WTC11 (cell line): ENCODE measurements around the gene ZEB2. TPM values are rescaled to one million over a fixed set of nuclear protein-coding genes. Genes with fewer than 3 reads are reported as not detected.

ENCODE experiments used
- ATAC-seq: fragments of 200-7000 bp; cut with Tn5 transposase; 2 replicates; pipeline ENCODE4 v1.10.0; 2021; ENCODE audit warnings: mild to moderate bottlenecking, moderate library complexity
- CTCF ChIA-PET: fragments of 300-600 bp; sonication (Branson Sonifier 250); formaldehyde crosslinking; loops from one replicate; lab custom pipeline; 2021; ENCODE audit warnings: antibody characterized with exemption; lab: Charles Lee
- POLR2A ChIA-PET: fragments of 350-600 bp; sonication (Branson Sonifier 250); formaldehyde crosslinking; loops from one replicate; lab custom pipeline; 2021; ENCODE audit warnings: antibody characterized with exemption; lab: Charles Lee
- DNase-seq: peaks from one replicate; pipeline ENCODE4 v3.0.0; 2021; ENCODE audit warnings: low spot score
- H3K27ac Mint-ChIP-seq: 2 replicates; pipeline ENCODE4 v1.8.0; 2021; ENCODE audit warnings: mixed read lengths
- H3K27me3 Mint-ChIP-seq: 2 replicates; pipeline ENCODE4 v1.8.0; 2021; ENCODE audit warnings: low read depth, mild to moderate bottlenecking, moderate library complexity, mixed read lengths
- H3K36me3 Mint-ChIP-seq: 2 replicates; pipeline ENCODE4 v1.8.0; 2021; ENCODE audit warnings: mixed read lengths
- H3K4me1 Mint-ChIP-seq: 2 replicates; pipeline ENCODE4 v1.8.0; 2022; ENCODE audit warnings: mixed read lengths
- H3K4me3 Mint-ChIP-seq: 2 replicates; pipeline ENCODE4 v1.8.0; 2021; ENCODE audit warnings: mild to moderate bottlenecking, moderate library complexity, mixed read lengths
- H3K9me3 Mint-ChIP-seq: 2 replicates; pipeline ENCODE4 v1.8.0; 2021; ENCODE audit warnings: mixed read lengths
- ATF3 ChIP-seq: sonication (generic); formaldehyde crosslinking; conservative IDR thresholded peaks from 2 replicates; pipeline ENCODE4 v1.8.1; 2022; ENCODE audit warnings: mild to moderate bottlenecking, missing genetic modification reagents
- CBFB ChIP-seq: sonication (generic); formaldehyde crosslinking; IDR thresholded peaks from 2 replicates; pipeline ENCODE4 v1.8.1; 2022; ENCODE audit warnings: mild to moderate bottlenecking, low read depth, missing genetic modification reagents
- EMX1 ChIP-seq: fragments of 250-450 bp; sonication (Bioruptor Pico); IDR thresholded peaks from 2 replicates; pipeline ENCODE4 v1.8.0; 2021; ENCODE audit warnings: mild to moderate bottlenecking
- FOXP4 ChIP-seq: sonication (generic); formaldehyde crosslinking; IDR thresholded peaks from 2 replicates; pipeline ENCODE4 v1.8.0; 2022; ENCODE audit warnings: mild to moderate bottlenecking, missing genetic modification reagents
- GABPB1 ChIP-seq: sonication (generic); formaldehyde crosslinking; IDR thresholded peaks from 2 replicates; pipeline ENCODE4 v1.8.1; 2023; ENCODE audit warnings: mild to moderate bottlenecking, missing genetic modification reagents
- GRHL2 ChIP-seq: fragments of 250-450 bp; sonication (Bioruptor Pico); IDR thresholded peaks from 2 replicates; pipeline ENCODE4 v1.8.0; 2022; ENCODE audit warnings: mild to moderate bottlenecking, moderate library complexity; ENCODE audit not compliant: insufficient replicate concordance, severe bottlenecking
- GTF2I ChIP-seq: fragments of 250-450 bp; sonication (Bioruptor Pico); conservative IDR thresholded peaks from 2 replicates; pipeline ENCODE4 v1.4.0; 2021; ENCODE audit warnings: mild to moderate bottlenecking
- HMGA2 ChIP-seq: fragments of 250-450 bp; sonication (Bioruptor Pico); IDR thresholded peaks from 2 replicates; pipeline ENCODE4 v1.4.0; 2021; ENCODE audit warnings: mild to moderate bottlenecking, moderate library complexity
- IRF2 ChIP-seq: sonication (generic); formaldehyde crosslinking; IDR thresholded peaks from 2 replicates; pipeline ENCODE4 v1.8.0; 2022; ENCODE audit warnings: low read depth, missing genetic modification reagents, borderline replicate concordance
- MXD4 ChIP-seq: fragments of 250-450 bp; sonication (Bioruptor Pico); IDR thresholded peaks from 2 replicates; pipeline ENCODE4 v1.8.0; 2021; ENCODE audit warnings: mild to moderate bottlenecking, moderate library complexity, borderline replicate concordance
- MYBL2 ChIP-seq: sonication (generic); formaldehyde crosslinking; IDR thresholded peaks from 2 replicates; pipeline ENCODE4 v1.8.1; 2023; ENCODE audit warnings: mild to moderate bottlenecking, moderate library complexity, missing genetic modification reagents
- NFE2L1 ChIP-seq: sonication (generic); formaldehyde crosslinking; IDR thresholded peaks from 2 replicates; pipeline ENCODE4 v1.8.1; 2023; ENCODE audit warnings: missing genetic modification reagents
- NFYB ChIP-seq: sonication (generic); formaldehyde crosslinking; conservative IDR thresholded peaks from 2 replicates; pipeline ENCODE4 v1.8.0; 2022; ENCODE audit warnings: low read depth, missing genetic modification reagents
- NR1H2 ChIP-seq: sonication (generic); formaldehyde crosslinking; IDR thresholded peaks from 2 replicates; pipeline ENCODE4 v1.9.0; 2021; ENCODE audit warnings: mild to moderate bottlenecking, moderate library complexity, missing genetic modification reagents
- NR2C2 ChIP-seq: sonication (generic); formaldehyde crosslinking; IDR thresholded peaks from 2 replicates; pipeline ENCODE4 v1.8.0; 2022; ENCODE audit warnings: mild to moderate bottlenecking, missing genetic modification reagents
- PREB ChIP-seq: sonication (generic); formaldehyde crosslinking; IDR thresholded peaks from 2 replicates; pipeline ENCODE4 v1.8.1; 2022; ENCODE audit warnings: mild to moderate bottlenecking, missing genetic modification reagents, moderate library complexity, borderline replicate concordance
- SMAD3 ChIP-seq: sonication (generic); formaldehyde crosslinking; IDR thresholded peaks from 2 replicates; pipeline ENCODE4 v1.8.0; 2022; ENCODE audit warnings: missing genetic modification reagents, mild to moderate bottlenecking, borderline replicate concordance
- SOX15 ChIP-seq: fragments of 250-450 bp; sonication (Bioruptor Pico); IDR thresholded peaks from 2 replicates; pipeline ENCODE4 v1.9.0; 2021; ENCODE audit warnings: mild to moderate bottlenecking
- STAT6 ChIP-seq: sonication (generic); formaldehyde crosslinking; conservative IDR thresholded peaks from 2 replicates; pipeline ENCODE4 v1.8.1; 2023; ENCODE audit warnings: mild to moderate bottlenecking, low read depth, missing genetic modification reagents, moderate library complexity
- TCF7 ChIP-seq: sonication (generic); formaldehyde crosslinking; IDR thresholded peaks from 2 replicates; pipeline ENCODE4 v1.8.0; 2022; ENCODE audit warnings: mild to moderate bottlenecking, low read depth, missing genetic modification reagents, moderate library complexity
- TEAD4 ChIP-seq: sonication (generic); formaldehyde crosslinking; IDR thresholded peaks from 2 replicates; pipeline ENCODE4 v1.8.0; 2022; ENCODE audit warnings: mild to moderate bottlenecking, missing genetic modification reagents
- USF2 ChIP-seq: sonication (generic); formaldehyde crosslinking; IDR thresholded peaks from 2 replicates; pipeline ENCODE4 v1.8.1; 2023; ENCODE audit warnings: mild to moderate bottlenecking, missing genetic modification reagents, moderate library complexity
- ZNF121 ChIP-seq: sonication (generic); formaldehyde crosslinking; IDR thresholded peaks from 2 replicates; pipeline ENCODE4 v1.8.0; 2023; ENCODE audit warnings: missing genetic modification reagents
- ZNF219 ChIP-seq: sonication (generic); formaldehyde crosslinking; IDR thresholded peaks from 2 replicates; pipeline ENCODE4 v1.8.0; 2023; ENCODE audit warnings: missing genetic modification reagents, mild to moderate bottlenecking, borderline replicate concordance
- ZNF416 ChIP-seq: fragments of 250-450 bp; sonication (Bioruptor Pico); IDR thresholded peaks from 2 replicates; pipeline ENCODE4 v1.9.0; 2021; ENCODE audit warnings: mild to moderate bottlenecking, inconsistent platforms
- ZNF425 ChIP-seq: fragments of 250-450 bp; sonication (Bioruptor Pico); conservative IDR thresholded peaks from 2 replicates; pipeline ENCODE4 v1.9.0; 2021; ENCODE audit warnings: mild to moderate bottlenecking
- ZNF512 ChIP-seq: sonication (generic); formaldehyde crosslinking; IDR thresholded peaks from 2 replicates; pipeline ENCODE4 v1.8.1; 2022; ENCODE audit warnings: missing genetic modification reagents, borderline replicate concordance
- ZNF671 ChIP-seq: fragments of 250-450 bp; sonication (Bioruptor Pico); IDR thresholded peaks from 2 replicates; pipeline ENCODE4 v1.8.0; 2021; ENCODE audit warnings: mild to moderate bottlenecking
- total RNA-seq: library from RNA; stranded (reverse); gene quantifications from 3 replicates; pipeline ENCODE4 v1.2.3, GENCODE V29; 2021

The ZEB2 gene
- total RNA-seq, 1 experiment from 2014 or later, result 0.42 TPM

- DNase-seq (no peak), ATAC-seq (no peak)
- no peak for TF ChIP-seq ZNF425
- TF ChIP-seq CBFB, result no peak
- TF ChIP-seq IRF2 (CRISPR knock-in tag), result no peak
- TF ChIP-seq ZNF219 (CRISPR knock-in tag), result no peak
- no peak for TF ChIP-seq NFE2L1
- TF ChIP-seq NFYB (CRISPR knock-in tag), result no peak
- no peak for TF ChIP-seq ATF3 (CRISPR knock-in tag)
- no peak for TF ChIP-seq EMX1 (CRISPR knock-in tag)
- no peak for TF ChIP-seq MXD4 (CRISPR knock-in tag)
- no peak for TF ChIP-seq USF2 (CRISPR knock-in tag)
- no peak for TF ChIP-seq ZNF121 (CRISPR knock-in tag)
- TF ChIP-seq NR2C2 (CRISPR knock-in tag), result no peak
- no peak for TF ChIP-seq GRHL2 (CRISPR knock-in tag)
- no peak for TF ChIP-seq GABPB1 (CRISPR knock-in tag)
- Mint-ChIP-seq H3K27ac (no peak overlapping the region), H3K36me3 (no peaks in the 10 kb centered on the region), H3K27me3 (no peaks in the 10 kb centered on the region; the same call in 1 of the 2 replicates), H3K4me3 (no peak overlapping the region), H3K4me1 (peaks cover 26% of the 10 kb centered on the region), H3K9me3 (peaks cover 4% of the 10 kb centered on the region)
- CTCF ChIA-PET, result no interaction called here
- POLR2A ChIA-PET, result interaction anchor here (0.6 kb wide), 1 partner anchor 575 kb away, joined by 5 read pairs; no protein-coding TSS in a partner anchor
Observed at GRCh38 chr2:144401036-144401435, 118.9 kb downstream of the ZEB2 start.

GRCh38 chr2:144396318-144396717 is 123.6 kb downstream of the ZEB2 start:
- Mint-ChIP-seq H3K4me3 (no peak overlapping the region), H3K36me3 (no peaks in the 10 kb centered on the region), H3K27me3 (no peaks in the 10 kb centered on the region; the same call in 1 of the 2 replicates), H3K27ac (peak overlapping the region; percentile 22; the same call in 1 of the 2 replicates), H3K4me1 (peaks cover 9% of the 10 kb centered on the region), H3K9me3 (peaks cover 4% of the 10 kb centered on the region)
- ATAC-seq (no peak), DNase-seq (no peak)
- POLR2A ChIA-PET, result no interaction called here
- CTCF ChIA-PET, result no interaction called here
- TF ChIP-seq STAT6 (CRISPR knock-in tag), result no peak
- no peak for TF ChIP-seq GABPB1 (CRISPR knock-in tag)
- no peak for TF ChIP-seq ZNF512 (CRISPR knock-in tag)
- no peak for TF ChIP-seq TCF7 (CRISPR knock-in tag)
- TF ChIP-seq SMAD3 (CRISPR knock-in tag), result no peak
- no peak for TF ChIP-seq SOX15 (CRISPR knock-in tag)
- no peak for TF ChIP-seq TEAD4
- TF ChIP-seq ZNF671 (CRISPR knock-in tag), result no peak
- no peak for TF ChIP-seq FOXP4 (CRISPR knock-in tag)
- no peak for TF ChIP-seq NR1H2 (CRISPR knock-in tag)
- no peak for TF ChIP-seq ZNF416
- no peak for TF ChIP-seq GTF2I (CRISPR knock-in tag)
- no peak for TF ChIP-seq PREB (CRISPR knock-in tag)
- TF ChIP-seq HMGA2 (CRISPR knock-in tag), result no peak
- TF ChIP-seq MYBL2 (CRISPR knock-in tag), result no peak
